HUES64 (cell line): ENCODE data around the gene GRID1.
"Not testable (repeated sequence)": the region's sequence is repeated elsewhere in the genome, so short reads cannot be mapped to it uniquely, and the experiment has no call there.

Experiments
- H3K27ac ChIP-seq: 2 replicates; pipeline ENCODE4 v1.7.0; 2013; ENCODE audit warnings: low read depth, low read length, inconsistent platforms
- H3K27me3 ChIP-seq: 2 replicates; pipeline ENCODE4 v1.6.1; 2013; ENCODE audit warnings: mild to moderate bottlenecking, low read length; ENCODE audit not compliant: insufficient read depth
- H3K36me3 ChIP-seq: 2 replicates; pipeline ENCODE4 v1.6.1; 2013; ENCODE audit warnings: mild to moderate bottlenecking, low read length; ENCODE audit not compliant: insufficient read depth
- H3K4me1 ChIP-seq: 2 replicates; pipeline ENCODE4 v1.6.1; 2013; ENCODE audit warnings: mild to moderate bottlenecking, low read length, moderate library complexity; ENCODE audit not compliant: insufficient read depth
- H3K4me3 ChIP-seq: 2 replicates; pipeline ENCODE4 v1.5.1; 2013; ENCODE audit warnings: mild to moderate bottlenecking, low read length, moderate library complexity
- H3K9ac ChIP-seq: 2 replicates; pipeline ENCODE4 v1.6.1; 2013; ENCODE audit warnings: mild to moderate bottlenecking, low read depth, low read length
- H3K9me3 ChIP-seq: 2 replicates; pipeline ENCODE4 v1.6.1; 2013; ENCODE audit warnings: low read depth, low read length; ENCODE audit not compliant: insufficient read depth
- WGBS: fragments of 150-250, 120-280 bp; methylation state at CpG from one replicate; pipeline ENCODE4 v1.1.7; 2013; ENCODE audit warnings: missing lambda C conversion rate; 5-methylcytosine and 5-hydroxymethylcytosine counted together

Gene GRID1

DNA sequence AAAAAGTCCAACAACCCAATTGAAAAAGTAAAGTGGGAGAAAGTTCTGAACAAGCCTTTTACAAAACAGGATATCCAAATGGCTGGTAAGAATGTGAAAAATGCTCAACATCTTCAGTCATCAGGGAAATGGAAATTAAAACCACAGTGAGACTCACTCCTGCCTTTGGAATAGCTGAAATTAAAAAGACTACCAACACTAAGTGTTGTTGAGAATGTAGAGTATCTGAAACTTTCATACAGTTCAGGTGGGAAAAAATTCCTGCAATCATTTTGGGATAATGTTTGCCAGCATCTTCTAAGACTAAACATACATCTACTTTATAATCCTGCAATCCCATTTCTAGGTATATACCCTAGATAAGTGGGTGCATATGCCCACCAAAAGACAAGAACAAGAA, 395.1 kb downstream of the GRID1 start:
- Histone ChIP-seq H3K4me1 (no peaks in the 10 kb centered on the region), H3K36me3 (no peaks in the 10 kb centered on the region), H3K9me3 (peaks cover 5% of the 10 kb centered on the region; the same call in 1 of the 2 replicates), H3K27me3 (no peaks in the 10 kb centered on the region), H3K4me3 (no peak overlapping the region), H3K27ac (no peak overlapping the region), H3K9ac (no peak overlapping the region)

DNA sequence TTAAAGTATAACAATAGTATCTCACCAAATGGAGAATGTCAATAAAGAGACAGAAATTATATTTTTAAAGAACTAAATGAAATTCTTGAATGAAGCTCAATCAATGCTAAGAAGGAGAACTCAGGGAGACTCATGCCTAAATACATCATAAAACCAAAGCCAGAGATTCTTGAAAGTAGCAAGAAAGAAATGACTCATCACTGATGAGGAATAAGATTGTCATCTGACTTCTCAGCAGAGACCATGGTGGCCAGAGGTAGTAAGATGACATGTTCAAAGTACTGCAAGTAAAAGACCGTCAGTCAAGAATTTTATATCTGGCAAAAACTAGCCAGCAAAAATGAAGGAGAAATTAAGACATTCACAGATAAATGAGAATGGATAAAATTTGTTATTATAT, 399.0 kb downstream of the GRID1 start:
- 100% methylated on average over 1 of the region's 1 CpG for WGBS
- H3K27me3 ChIP-seq = no peaks in the 10 kb centered on the region
- H3K27ac ChIP-seq = no peak overlapping the region
- no peaks in the 10 kb centered on the region for H3K4me1 ChIP-seq
- peaks cover 5% of the 10 kb centered on the region; the same call in 1 of the 2 replicates for H3K9me3 ChIP-seq
- no peak overlapping the region for H3K4me3 ChIP-seq
- no peaks in the 10 kb centered on the region for H3K36me3 ChIP-seq
- no peak overlapping the region for H3K9ac ChIP-seq

DNA sequence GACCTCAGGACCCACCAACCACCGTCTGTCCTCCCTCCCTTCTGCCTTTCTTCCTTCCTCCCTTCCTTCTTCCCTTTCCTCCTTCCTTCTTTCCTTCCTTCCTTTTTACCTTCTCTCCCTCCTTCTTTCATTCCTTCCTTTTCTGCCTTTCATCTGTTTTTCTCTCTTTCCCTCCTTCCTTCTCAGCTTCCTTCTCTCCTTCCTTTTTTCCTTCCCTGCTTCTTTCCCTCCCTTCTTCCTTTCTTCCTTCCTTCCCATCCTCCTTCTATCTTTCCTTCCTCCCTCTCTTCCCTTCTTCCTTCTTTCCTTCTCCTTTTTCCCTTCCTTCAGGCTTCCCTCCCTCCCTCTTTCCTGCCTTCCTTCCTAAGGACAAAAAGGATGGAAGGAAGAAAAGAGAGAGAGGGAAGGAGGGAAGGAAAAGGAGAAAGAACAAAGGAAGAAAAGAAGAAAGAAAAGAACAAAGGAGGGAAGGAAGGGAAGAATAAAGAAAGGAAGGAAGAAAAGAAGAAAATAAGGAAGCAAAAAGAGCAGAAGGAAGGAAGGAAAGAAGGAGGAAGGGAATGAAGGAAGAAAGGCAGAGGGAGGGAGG, 405.0 kb downstream of the GRID1 start:
- Histone ChIP-seq H3K9ac (no peak overlapping the region), H3K9me3 (no peaks in the 10 kb centered on the region), H3K36me3 (no peaks in the 10 kb centered on the region), H3K4me3 (no peak overlapping the region), H3K27ac (no peak overlapping the region), H3K27me3 (no peaks in the 10 kb centered on the region), H3K4me1 (no peaks in the 10 kb centered on the region)
- WGBS = 96% methylated on average over 1 of the region's 1 CpG

DNA sequence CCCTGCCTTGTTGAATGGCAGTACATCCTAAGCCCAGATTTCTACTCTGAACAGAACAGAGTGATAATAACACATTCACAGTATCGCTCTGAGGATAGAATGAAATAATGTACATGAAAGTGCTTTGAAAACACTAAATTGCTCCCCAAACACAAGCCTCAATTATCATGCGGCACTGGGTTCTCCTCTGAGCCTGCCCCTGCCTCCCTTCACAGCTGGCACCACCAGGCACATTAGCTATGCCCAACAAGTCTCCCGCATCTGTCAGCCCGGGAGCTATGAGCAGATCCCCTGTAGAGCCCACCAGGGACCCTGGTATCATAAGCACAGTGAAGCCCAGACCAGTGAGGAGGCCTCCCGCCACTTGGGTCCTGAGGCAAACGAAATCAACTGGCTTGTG, 405.5 kb downstream of the GRID1 start:
- WGBS = 89% methylated on average over 5 of the region's 6 CpGs
- no peaks in the 10 kb centered on the region for H3K4me1 ChIP-seq
- no peak overlapping the region for H3K27ac ChIP-seq
- no peak overlapping the region for H3K9ac ChIP-seq
- H3K36me3 ChIP-seq = no peaks in the 10 kb centered on the region
- H3K27me3 ChIP-seq = no peaks in the 10 kb centered on the region
- H3K4me3 ChIP-seq = no peak overlapping the region
- H3K9me3 ChIP-seq = no peaks in the 10 kb centered on the region

DNA sequence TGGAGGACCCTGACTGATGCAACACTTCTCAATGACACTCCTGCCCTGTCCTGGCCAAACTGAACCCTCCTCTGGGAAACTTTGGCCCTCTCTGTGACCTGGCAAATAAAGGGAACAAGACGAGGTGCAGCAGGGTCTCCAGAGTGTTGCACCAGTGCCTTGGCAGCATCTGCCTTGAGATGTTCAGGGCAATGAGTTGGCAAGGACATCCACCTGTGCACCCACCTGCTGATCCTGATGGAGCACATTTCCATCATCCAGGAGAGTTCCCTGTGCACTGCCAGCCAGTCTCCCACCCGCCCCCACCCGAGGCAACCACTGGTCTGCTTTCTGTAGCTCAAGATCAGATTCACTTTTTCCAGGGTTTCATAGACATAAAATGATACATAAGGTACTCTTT, 407.4 kb downstream of the GRID1 start:
- 89% methylated on average over 3 of the region's 3 CpGs for WGBS
- no peak overlapping the region for H3K4me3 ChIP-seq
- H3K9me3 ChIP-seq = no peaks in the 10 kb centered on the region
- H3K9ac ChIP-seq = no peak overlapping the region
- no peaks in the 10 kb centered on the region for H3K27me3 ChIP-seq
- no peaks in the 10 kb centered on the region for H3K36me3 ChIP-seq
- H3K4me1 ChIP-seq = no peaks in the 10 kb centered on the region
- H3K27ac ChIP-seq = no peak overlapping the region

DNA sequence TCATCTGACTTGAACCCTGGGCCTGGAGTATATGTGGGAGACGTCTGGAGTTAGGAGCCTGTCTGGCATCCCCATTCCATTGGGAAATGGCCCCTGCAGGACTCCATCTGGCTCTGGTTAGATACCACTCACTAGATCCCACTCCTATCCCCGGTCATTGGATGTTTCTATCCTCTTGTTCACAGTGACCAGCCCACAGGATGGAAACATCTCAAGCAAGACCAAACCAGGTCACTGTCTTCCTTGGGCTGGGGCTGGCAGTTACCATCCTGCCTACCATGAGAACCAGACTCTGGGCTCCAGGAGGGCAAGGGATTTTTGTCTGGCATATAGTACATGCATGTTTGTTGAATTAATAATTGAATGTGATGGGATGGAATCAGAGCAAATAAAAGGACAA, 415.7 kb downstream of the GRID1 start:
- Histone ChIP-seq H3K27ac (no peak overlapping the region), H3K4me1 (no peaks in the 10 kb centered on the region), H3K9ac (no peak overlapping the region), H3K36me3 (no peaks in the 10 kb centered on the region), H3K9me3 (no peaks in the 10 kb centered on the region), H3K27me3 (no peaks in the 10 kb centered on the region), H3K4me3 (no peak overlapping the region)
- 92% methylated on average over 2 of the region's 2 CpGs for WGBS

DNA sequence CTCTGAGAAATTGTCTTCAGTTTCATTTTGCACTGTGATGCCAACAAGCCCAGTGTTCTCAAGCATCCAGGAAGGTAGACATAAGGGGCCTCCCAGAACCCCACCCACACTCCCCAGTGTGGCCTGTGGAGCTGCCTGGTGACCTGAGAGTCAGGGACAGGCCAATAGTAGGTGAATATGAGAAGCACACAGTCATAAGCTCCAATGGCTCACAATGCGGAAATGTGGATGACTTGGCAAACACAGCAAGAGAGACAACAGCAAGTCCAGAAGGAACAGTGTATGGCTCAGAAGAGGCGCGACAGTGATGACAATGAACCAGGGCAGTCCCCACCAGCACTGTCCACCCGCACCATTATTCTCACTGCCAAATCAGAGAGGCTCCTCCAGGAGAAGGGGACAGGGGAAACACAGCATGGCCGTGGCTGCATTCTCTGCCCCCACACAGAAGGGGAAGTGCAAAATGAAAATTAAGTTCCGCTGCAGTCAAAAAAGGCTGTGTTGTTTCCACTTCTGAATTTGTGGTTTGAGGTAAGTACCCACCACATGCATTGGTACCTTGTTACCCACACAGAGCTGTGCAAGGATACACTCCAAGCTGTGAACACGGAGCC, 419.8 kb downstream of the GRID1 start:
- Histone ChIP-seq H3K27me3 (no peaks in the 10 kb centered on the region), H3K4me3 (no peak overlapping the region), H3K27ac (no peak overlapping the region), H3K9ac (no peak overlapping the region), H3K36me3 (no peaks in the 10 kb centered on the region), H3K4me1 (no peaks in the 10 kb centered on the region), H3K9me3 (no peaks in the 10 kb centered on the region)
- WGBS = 93% methylated on average over 7 of the region's 7 CpGs

DNA sequence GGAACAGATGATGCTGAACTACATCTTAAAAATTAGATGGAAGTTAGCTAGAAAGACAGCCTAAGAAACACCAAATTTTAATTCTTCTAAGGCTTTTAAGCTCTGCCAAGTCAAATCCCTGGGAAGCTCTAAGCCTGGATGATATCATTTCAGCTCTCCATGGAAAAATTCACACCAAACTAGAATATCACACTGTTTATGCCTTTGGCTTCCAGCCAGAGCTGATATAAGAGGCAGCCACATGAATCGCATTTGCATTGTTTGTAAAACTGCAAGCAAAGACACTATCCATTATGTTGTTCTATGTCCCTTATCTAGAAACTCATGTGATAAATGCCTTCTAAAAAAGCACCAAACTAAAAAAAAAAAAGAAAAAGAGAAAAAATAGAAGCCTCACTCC, 430.4 kb downstream of the GRID1 start:
- Histone ChIP-seq H3K4me3 (no peak overlapping the region), H3K9me3 (no peaks in the 10 kb centered on the region), H3K27ac (no peak overlapping the region), H3K9ac (no peak overlapping the region), H3K27me3 (no peaks in the 10 kb centered on the region), H3K4me1 (no peaks in the 10 kb centered on the region), H3K36me3 (no peaks in the 10 kb centered on the region)
- 95% methylated on average over 1 of the region's 1 CpG for WGBS

DNA sequence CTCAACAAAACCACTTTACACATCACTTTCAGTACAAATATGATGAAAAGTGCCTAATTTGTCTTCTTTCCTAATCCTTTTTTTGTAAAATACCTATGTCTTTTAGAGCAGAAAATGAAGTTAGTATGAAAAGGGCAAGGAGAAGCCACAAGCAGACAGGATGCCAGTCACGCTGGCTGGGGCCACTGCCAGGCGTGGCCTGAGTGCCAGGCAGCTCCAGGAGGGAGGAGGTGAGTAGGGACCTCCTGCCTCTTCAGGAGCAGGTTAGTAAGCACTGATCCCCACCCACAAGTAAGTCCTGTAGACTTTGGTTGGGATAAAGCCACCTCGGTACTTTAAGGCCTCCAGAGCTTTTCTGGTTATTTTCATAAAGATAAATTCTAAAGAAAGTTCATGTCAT, 432.0 kb downstream of the GRID1 start:
- Histone ChIP-seq H3K36me3 (no peaks in the 10 kb centered on the region), H3K9me3 (no peaks in the 10 kb centered on the region), H3K4me3 (no peak overlapping the region), H3K27me3 (no peaks in the 10 kb centered on the region), H3K27ac (no peak overlapping the region), H3K4me1 (no peaks in the 10 kb centered on the region), H3K9ac (no peak overlapping the region)
- WGBS = 88% methylated on average over 2 of the region's 3 CpGs

DNA sequence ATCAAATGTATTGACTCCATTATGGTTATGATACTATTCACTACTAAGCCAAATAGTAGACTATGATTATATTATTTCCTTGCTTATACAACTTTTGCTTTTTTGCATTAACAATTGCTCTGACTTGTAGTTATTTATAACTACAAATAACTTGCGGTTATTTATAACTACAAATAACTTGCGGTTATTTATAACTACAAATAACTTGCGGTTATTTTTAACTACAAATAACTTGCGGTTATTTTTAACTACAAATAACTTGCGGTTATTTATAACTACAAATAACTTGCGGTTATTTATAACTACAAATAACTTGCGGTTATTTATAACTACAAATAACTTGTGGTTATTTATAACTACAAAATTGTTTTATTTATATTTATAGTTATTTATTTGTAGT, 436.6 kb downstream of the GRID1 start:
- 98% methylated on average over 4 of the region's 7 CpGs for WGBS
- H3K4me1 ChIP-seq, H3K36me3 ChIP-seq, H3K9ac ChIP-seq, H3K27ac ChIP-seq, H3K4me3 ChIP-seq, H3K9me3 ChIP-seq, H3K27me3 ChIP-seq: not testable (repeated sequence)

DNA sequence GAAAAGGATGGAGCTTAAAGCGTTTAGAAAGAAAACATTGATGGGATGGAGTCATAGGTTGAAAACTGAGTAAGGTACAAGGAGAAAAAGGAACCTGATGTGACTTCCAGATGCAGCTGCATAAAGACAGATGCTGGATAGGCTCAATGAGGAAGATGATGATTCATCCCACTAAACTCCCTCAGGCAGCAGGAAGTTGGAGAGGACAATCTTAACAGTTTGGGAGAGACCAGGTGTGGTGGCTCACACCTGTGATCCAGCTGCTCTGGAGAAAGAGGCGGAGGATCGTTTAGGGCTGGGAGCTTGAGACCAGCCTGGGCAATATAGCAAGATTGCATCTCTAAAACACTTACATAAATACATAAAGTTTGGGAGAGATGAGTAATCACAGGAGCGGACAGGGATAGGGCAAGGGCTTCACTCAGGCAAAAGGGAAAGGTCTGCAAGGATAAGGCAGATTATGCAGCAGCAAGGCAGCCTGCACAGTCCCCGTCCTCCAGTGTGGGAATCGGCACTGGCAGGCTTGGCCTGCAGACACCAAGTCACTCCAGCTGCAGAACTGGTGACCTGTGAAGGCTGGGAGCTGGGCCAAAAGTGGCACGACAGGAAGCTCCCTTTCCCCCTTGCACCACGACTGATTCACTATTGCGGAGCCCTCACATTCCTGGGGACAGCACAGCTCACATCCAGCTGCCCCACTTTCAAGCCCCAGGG, 438.5 kb downstream of the GRID1 start:
- Histone ChIP-seq H3K9ac (no peak overlapping the region), H3K36me3 (no peaks in the 10 kb centered on the region), H3K27ac (no peak overlapping the region), H3K27me3 (no peaks in the 10 kb centered on the region), H3K9me3 (no peaks in the 10 kb centered on the region), H3K4me3 (no peak overlapping the region), H3K4me1 (no peaks in the 10 kb centered on the region)
- 90% methylated on average over 9 of the region's 9 CpGs for WGBS
